ENCODE measurements around the gene STARD8.

- TF ChIP-seq EZH2 (IDR thresholded peaks at IDR 0.05) = no peak
- TF ChIP-seq POLR2AphosphoS5 (IDR thresholded peaks at IDR 0.05; ENCODE audit: borderline replicate concordance, low read depth, low read length) = no peak
- TF ChIP-seq FOXP2 (optimal IDR thresholded peaks at IDR 0.05; ENCODE audit: control extremely low read depth, extremely low read length, insufficient read depth) = no peak
These were observed 11.9 kb downstream of the STARD8 start for GRCh38 chrX:68659385-68659784.
